MV-4-11 (cell line): Measurements from ENCODE around the gene CCT2.

ENCODE experiments used
- DNase-seq: peaks from one replicate; lab custom pipeline; 2025; lab: John Stamatoyannopoulos, UW

The CCT2 gene

GRCh38 chr12:69644511-69644910 lies 59.3 kb downstream of the CCT2 start:
- no peak for DNase-seq

GRCh38 chr12:69645031-69645430 lies 59.8 kb downstream of the CCT2 start:
- DNase-seq = no peak

GRCh38 chr12:69647178-69647577 lies 61.9 kb downstream of the CCT2 start:
- DNase-seq = no peak

GRCh38 chr12:69648476-69648875 lies 63.2 kb downstream of the CCT2 start:
- DNase-seq = no peak

GRCh38 chr12:69649529-69649928 lies 64.3 kb downstream of the CCT2 start:
- no peak for DNase-seq
